K562 (cell line): ENCODE measurements around the gene FARSA.
"Not testable (repeated sequence)": the region's sequence is repeated elsewhere in the genome, so short reads cannot be mapped to it uniquely, and the experiment has no call there.

Source experiments
- E2F1 ChIP-seq: sonication (generic); formaldehyde crosslinking; IDR thresholded peaks from 2 replicates; pipeline ENCODE4 v1.8.1; 2023; ENCODE audit warnings: mild to moderate bottlenecking, missing genetic modification reagents, moderate library complexity
- FOXM1 ChIP-seq, 2 experiments: fragments of 450-650 bp in 1 of 2; sonication (generic) in 1 of 2; formaldehyde crosslinking in 1 of 2; IDR thresholded peaks; 2 replicates each; pipeline versions ENCODE4 v1.6.1 to v1.9.0; 2017 to 2022; ENCODE audit warnings: low read depth in 2 of 2, mild to moderate bottlenecking in 2 of 2, missing genetic modification reagents in 1 of 2, moderate library complexity in 1 of 2
- GABPA ChIP-seq: fragments of 200-800 bp; sonication (Bioruptor generic); conservative IDR thresholded peaks from 2 replicates; pipeline ENCODE4 v1.6.1; 2016; ENCODE audit warnings: low read depth, missing genetic modification characterization, missing compliant biosample characterization
- HMGN3 ChIP-seq: IDR thresholded peaks from 2 replicates; pipeline ENCODE4 v1.6.1; 2011; ENCODE audit warnings: borderline replicate concordance, low read depth, mild to moderate bottlenecking, mixed read lengths, low read length; ENCODE audit not compliant: insufficient read length; ENCODE audit errors: extremely low read depth
- MAFF ChIP-seq: IDR thresholded peaks from 2 replicates; pipeline ENCODE4 v1.6.1; 2012; ENCODE audit warnings: low read length, improper control_type of control experiment
- NBN ChIP-seq: fragments of 450-650 bp; IDR thresholded peaks from 2 replicates; pipeline ENCODE4 v1.6.1; 2016; ENCODE audit warnings: low read depth, mild to moderate bottlenecking
- NFIC ChIP-seq: fragments of 450-650 bp; IDR thresholded peaks from 2 replicates; pipeline ENCODE4 v1.6.1; 2017; ENCODE audit warnings: mild to moderate bottlenecking, inconsistent platforms
- NR2C2 ChIP-seq, 2 experiments: fragments of 200-800 bp in 1 of 2; sonication (Bioruptor generic) in 1 of 2; sonication (generic) in 1 of 2; formaldehyde crosslinking in 1 of 2; IDR thresholded peaks; 2 replicates each; pipeline versions ENCODE4 v1.6.1 to v1.8.0; 2016 to 2022; ENCODE audit warnings: mild to moderate bottlenecking in 1 of 2, missing compliant biosample characterization in 1 of 2, missing genetic modification characterization in 1 of 2, missing genetic modification reagents in 1 of 2
- RCOR1 ChIP-seq, 2 experiments: IDR thresholded peaks; 2 replicates each; pipeline ENCODE4 v1.6.1; 2012; ENCODE audit warnings: low read depth in 2 of 2, low read length in 2 of 2, borderline replicate concordance in 1 of 2, improper control_type of control experiment in 1 of 2
- RFX5 ChIP-seq: IDR thresholded peaks from 2 replicates; pipeline ENCODE4 v1.6.1; 2011; ENCODE audit warnings: low read depth, mild to moderate bottlenecking, improper control_type of control experiment, low read length
- TF ChIP-seq, protein P1 (sequence below), 3 experiments: IDR thresholded peaks in 2 of 3; conservative IDR thresholded peaks in 1 of 3; 2 replicates each; pipeline ENCODE4 v1.5.1; 2011 to 2012; ENCODE audit warnings: low read length in 3 of 3, mild to moderate bottlenecking in 3 of 3, control low read depth in 2 of 3, improper control_type of control experiment in 1 of 3, inconsistent platforms in 1 of 3, low read depth in 1 of 3, mixed read lengths in 1 of 3, moderate library complexity in 1 of 3; ENCODE audit not compliant: insufficient read depth in 2 of 3
- TF ChIP-seq, protein P2 (sequence below): sonication (generic); formaldehyde crosslinking; IDR thresholded peaks from 2 replicates; pipeline ENCODE4 v1.9.0; 2022; ENCODE audit warnings: mild to moderate bottlenecking, missing genetic modification reagents
- TF ChIP-seq, protein P3 (sequence below): fragments of 150-350 bp; IDR thresholded peaks from 2 replicates; pipeline ENCODE4 v1.6.1; 2014; ENCODE audit warnings: low read depth, mild to moderate bottlenecking, low read length, borderline replicate concordance

GRCh38 chr19:12955575-12955974 is 22.1 kb upstream of the FARSA start:
- TF ChIP-seq FOXM1 (IDR thresholded peaks at IDR 0.05; ENCODE audit: low read depth); FOXM1 (CRISPR knock-in tag; IDR thresholded peaks at IDR 0.05; ENCODE audit: low read depth); GABPA (tag); NFIC; NBN; HMGN3; E2F1 (CRISPR knock-in tag); RFX5; MAFF; NR2C2 (CRISPR knock-in tag; IDR thresholded peaks at IDR 0.05); NR2C2 (tag; IDR thresholded peaks at IDR 0.05); RCOR1 (IDR thresholded peaks at IDR 0.05; ENCODE audit: borderline replicate concordance in 1 of 2, low read depth in 2 of 2, low read length in 2 of 2): not testable (repeated sequence)
- TF ChIP-seq, protein P1, sequence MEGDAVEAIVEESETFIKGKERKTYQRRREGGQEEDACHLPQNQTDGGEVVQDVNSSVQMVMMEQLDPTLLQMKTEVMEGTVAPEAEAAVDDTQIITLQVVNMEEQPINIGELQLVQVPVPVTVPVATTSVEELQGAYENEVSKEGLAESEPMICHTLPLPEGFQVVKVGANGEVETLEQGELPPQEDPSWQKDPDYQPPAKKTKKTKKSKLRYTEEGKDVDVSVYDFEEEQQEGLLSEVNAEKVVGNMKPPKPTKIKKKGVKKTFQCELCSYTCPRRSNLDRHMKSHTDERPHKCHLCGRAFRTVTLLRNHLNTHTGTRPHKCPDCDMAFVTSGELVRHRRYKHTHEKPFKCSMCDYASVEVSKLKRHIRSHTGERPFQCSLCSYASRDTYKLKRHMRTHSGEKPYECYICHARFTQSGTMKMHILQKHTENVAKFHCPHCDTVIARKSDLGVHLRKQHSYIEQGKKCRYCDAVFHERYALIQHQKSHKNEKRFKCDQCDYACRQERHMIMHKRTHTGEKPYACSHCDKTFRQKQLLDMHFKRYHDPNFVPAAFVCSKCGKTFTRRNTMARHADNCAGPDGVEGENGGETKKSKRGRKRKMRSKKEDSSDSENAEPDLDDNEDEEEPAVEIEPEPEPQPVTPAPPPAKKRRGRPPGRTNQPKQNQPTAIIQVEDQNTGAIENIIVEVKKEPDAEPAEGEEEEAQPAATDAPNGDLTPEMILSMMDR (IDR thresholded peaks at IDR 0.05 in 2 of 3, conservative IDR thresholded peaks at IDR 0.05 in 1 of 3; ENCODE audit: insufficient read depth in 2 of 3, low read depth in 1 of 3, low read length in 3 of 3): not testable (repeated sequence)
- TF ChIP-seq, protein P2, sequence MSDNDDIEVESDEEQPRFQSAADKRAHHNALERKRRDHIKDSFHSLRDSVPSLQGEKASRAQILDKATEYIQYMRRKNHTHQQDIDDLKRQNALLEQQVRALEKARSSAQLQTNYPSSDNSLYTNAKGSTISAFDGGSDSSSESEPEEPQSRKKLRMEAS: not testable (repeated sequence)
- TF ChIP-seq, protein P3, sequence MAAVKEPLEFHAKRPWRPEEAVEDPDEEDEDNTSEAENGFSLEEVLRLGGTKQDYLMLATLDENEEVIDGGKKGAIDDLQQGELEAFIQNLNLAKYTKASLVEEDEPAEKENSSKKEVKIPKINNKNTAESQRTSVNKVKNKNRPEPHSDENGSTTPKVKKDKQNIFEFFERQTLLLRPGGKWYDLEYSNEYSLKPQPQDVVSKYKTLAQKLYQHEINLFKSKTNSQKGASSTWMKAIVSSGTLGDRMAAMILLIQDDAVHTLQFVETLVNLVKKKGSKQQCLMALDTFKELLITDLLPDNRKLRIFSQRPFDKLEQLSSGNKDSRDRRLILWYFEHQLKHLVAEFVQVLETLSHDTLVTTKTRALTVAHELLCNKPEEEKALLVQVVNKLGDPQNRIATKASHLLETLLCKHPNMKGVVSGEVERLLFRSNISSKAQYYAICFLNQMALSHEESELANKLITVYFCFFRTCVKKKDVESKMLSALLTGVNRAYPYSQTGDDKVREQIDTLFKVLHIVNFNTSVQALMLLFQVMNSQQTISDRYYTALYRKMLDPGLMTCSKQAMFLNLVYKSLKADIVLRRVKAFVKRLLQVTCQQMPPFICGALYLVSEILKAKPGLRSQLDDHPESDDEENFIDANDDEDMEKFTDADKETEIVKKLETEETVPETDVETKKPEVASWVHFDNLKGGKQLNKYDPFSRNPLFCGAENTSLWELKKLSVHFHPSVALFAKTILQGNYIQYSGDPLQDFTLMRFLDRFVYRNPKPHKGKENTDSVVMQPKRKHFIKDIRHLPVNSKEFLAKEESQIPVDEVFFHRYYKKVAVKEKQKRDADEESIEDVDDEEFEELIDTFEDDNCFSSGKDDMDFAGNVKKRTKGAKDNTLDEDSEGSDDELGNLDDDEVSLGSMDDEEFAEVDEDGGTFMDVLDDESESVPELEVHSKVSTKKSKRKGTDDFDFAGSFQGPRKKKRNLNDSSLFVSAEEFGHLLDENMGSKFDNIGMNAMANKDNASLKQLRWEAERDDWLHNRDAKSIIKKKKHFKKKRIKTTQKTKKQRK: not testable (repeated sequence)
